Fibroblast of the aortic adventitia (primary cell): ENCODE data around the gene KDM4B. TPM values are rescaled to one million over a fixed set of nuclear protein-coding genes. Genes with fewer than 3 reads are reported as not detected.

Source experiments
- DNase-seq: peaks from one replicate; pipeline ENCODE4 v3.0.0-alpha.2; 2010; ENCODE audit warnings: low read depth
- H3K4me3 ChIP-seq: 2 replicates; pipeline ENCODE4 v1.5.1; 2011; ENCODE audit warnings: low read depth, mild to moderate bottlenecking, control low read depth, low read length, moderate library complexity
- CTCF ChIP-seq: IDR thresholded peaks from 2 replicates; pipeline ENCODE4 v1.5.1; 2011; ENCODE audit warnings: mild to moderate bottlenecking, low read length, control low read depth, inconsistent platforms; ENCODE audit not compliant: insufficient read depth
- total RNA-seq: library from RNA; depleted of rRNA; stranded (reverse); fragments of >200 nt; gene quantifications from 2 replicates; pipeline ENCODE4 v1.2.3, GENCODE V29; 2012; ENCODE audit warnings: low replicate concordance

Gene KDM4B
- total RNA-seq, 1 donor = 13.5 TPM

GRCh38 chr19:5110546-5110945 lies 141.6 kb downstream of the KDM4B start:
- DNase-seq = no peak
- H3K4me3 ChIP-seq = no peak overlapping the region
- TF ChIP-seq CTCF = no peak

- DNase-seq = no peak
- TF ChIP-seq CTCF = no peak
These were observed 142.1 kb downstream of the KDM4B start for GRCh38 chr19:5111051-5111450.

GRCh38 chr19:5112175-5112574 lies 143.3 kb downstream of the KDM4B start:
- no peak for TF ChIP-seq CTCF
- no peak for DNase-seq
- H3K4me3 ChIP-seq = no peak overlapping the region

More at GRCh38 chr19:5111051-5111450, 142.1 kb downstream of the KDM4B start:
- no peak overlapping the region for H3K4me3 ChIP-seq

- DNase-seq = peak; percentile 26
- H3K4me3 ChIP-seq = no peak overlapping the region
- TF ChIP-seq CTCF = no peak
These were observed 144.0 kb downstream of the KDM4B start for GRCh38 chr19:5112681-5113575.

GRCh38 chr19:5113633-5114586 lies 145.0 kb downstream of the KDM4B start:
- H3K4me3 ChIP-seq = no peak overlapping the region
- TF ChIP-seq CTCF = no peak
- DNase-seq = no peak

- DNase-seq = no peak
- no peak for TF ChIP-seq CTCF
- H3K4me3 ChIP-seq = no peak overlapping the region
These were observed 145.8 kb downstream of the KDM4B start for GRCh38 chr19:5114727-5115126.
